Activated CD8-positive, alpha-beta T cell treated with anti-CD3 and anti-CD28 coated beads, Interleukin-2, amount 10 ng/mL, durations not matched to agents 7 days and 5 days (primary cell): Measurements from ENCODE around the gene NADK2. TPM values are rescaled to one million over a fixed set of nuclear protein-coding genes. Genes with fewer than 3 reads are reported as not detected.

Source experiments
- ATAC-seq: fragments of 150-1000 bp; cut with Tn5 transposase; one replicate; pipeline ENCODE4 v1.10.0; 2021; ENCODE audit warnings: moderate library complexity
- CTCF ChIA-PET: fragments of 350-600 bp; sonication (Branson Sonifier 250); formaldehyde crosslinking; loops from one replicate; lab custom pipeline; 2021; ENCODE audit warnings: antibody characterized with exemption; lab: Charles Lee
- POLR2A ChIA-PET: fragments of 350-600 bp; sonication (Branson Sonifier 250); formaldehyde crosslinking; loops from one replicate; lab custom pipeline; 2021; ENCODE audit warnings: antibody characterized with exemption; lab: Charles Lee
- DNase-seq: peaks from one replicate; pipeline ENCODE4 v3.0.0-alpha.2; 2020
- H3K27ac Mint-ChIP-seq: one replicate; pipeline ENCODE4 v1.8.0; 2021; ENCODE audit warnings: mild to moderate bottlenecking, mixed read lengths
- H3K27me3 Mint-ChIP-seq: one replicate; pipeline ENCODE4 v1.8.0; 2021; ENCODE audit warnings: low read depth, mixed read lengths
- H3K36me3 Mint-ChIP-seq: one replicate; pipeline ENCODE4 v1.8.0; 2021; ENCODE audit warnings: low read depth, mixed read lengths
- H3K4me1 Mint-ChIP-seq: one replicate; pipeline ENCODE4 v1.8.0; 2021; ENCODE audit warnings: low read depth, mixed read lengths
- H3K4me3 Mint-ChIP-seq: one replicate; pipeline ENCODE4 v1.8.0; 2021; ENCODE audit warnings: mild to moderate bottlenecking, mixed read lengths
- H3K9me3 Mint-ChIP-seq: one replicate; pipeline ENCODE4 v1.8.0; 2022; ENCODE audit warnings: mixed read lengths; ENCODE audit not compliant: insufficient read depth
- total RNA-seq, 2 experiments: library from RNA; stranded (reverse); gene quantifications; one replicate each; pipeline ENCODE4 v1.2.3, GENCODE V29; 2021

The NADK2 gene
- total RNA-seq, 2 experiments from 2014 or later = 11.0 to 12.8 TPM

GRCh38 chr5:36156619-36157018 is 85.1 kb downstream of the NADK2 start:
- Mint-ChIP-seq H3K4me3 (no peak overlapping the region), H3K4me1 (peaks cover 43% of the 10 kb centered on the region), H3K36me3 (peaks cover 72% of the 10 kb centered on the region), H3K27me3 (no peaks in the 10 kb centered on the region), H3K27ac (no peak overlapping the region), H3K9me3 (no peaks in the 10 kb centered on the region)
- ChIA-PET CTCF (interaction anchor here (1.4 kb wide), 1 partner anchor 85 kb away, joined by 4 read pairs; the partner anchor contains the start of gene NADK2), POLR2A (no interaction called here)
- ATAC-seq (no peak), DNase-seq (no peak)

DNA sequence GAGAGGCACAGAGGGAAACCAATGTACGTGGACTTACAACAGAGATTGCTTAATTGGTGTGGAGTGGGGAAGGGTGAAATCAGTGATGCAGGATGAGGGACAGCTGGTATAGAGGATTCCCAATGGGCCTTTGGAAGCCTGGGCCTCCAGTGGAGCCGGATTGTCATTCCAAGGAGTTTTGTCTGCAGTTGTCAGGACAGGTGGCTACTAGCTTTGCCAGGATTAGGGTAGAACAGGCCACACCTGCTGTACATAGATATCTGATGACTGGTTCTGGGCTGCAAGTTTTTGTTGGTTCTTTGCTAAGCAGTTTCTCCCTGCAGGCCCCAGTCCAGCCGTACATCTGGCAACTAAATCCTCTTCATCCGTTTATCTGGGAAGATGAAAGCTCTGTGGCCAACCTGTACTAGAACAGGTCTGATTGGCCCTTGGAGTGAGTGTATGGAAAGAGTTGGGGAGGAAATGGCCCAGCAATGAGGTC is 85.6 kb downstream of the NADK2 start:
- peaks cover 67% of the 10 kb centered on the region for H3K36me3 Mint-ChIP-seq
- H3K9me3 Mint-ChIP-seq = no peaks in the 10 kb centered on the region
- no peak overlapping the region for H3K27ac Mint-ChIP-seq
- ATAC-seq (no peak), DNase-seq (no peak)
- no peaks in the 10 kb centered on the region for H3K27me3 Mint-ChIP-seq
- H3K4me1 Mint-ChIP-seq = peaks cover 39% of the 10 kb centered on the region
- CTCF ChIA-PET = interaction anchor here (1.4 kb wide), 1 partner anchor 85 kb away, joined by 4 read pairs; the partner anchor contains the start of gene NADK2
- POLR2A ChIA-PET = no interaction called here
- no peak overlapping the region for H3K4me3 Mint-ChIP-seq

- Mint-ChIP-seq H3K4me1 (peaks cover 40% of the 10 kb centered on the region), H3K4me3 (no peak overlapping the region), H3K36me3 (peaks cover 67% of the 10 kb centered on the region), H3K9me3 (no peaks in the 10 kb centered on the region), H3K27ac (no peak overlapping the region), H3K27me3 (no peaks in the 10 kb centered on the region)
- ATAC-seq (no peak), DNase-seq (no peak)
- CTCF ChIA-PET = interaction anchor here (0.9 kb wide), 1 partner anchor 76 kb away, joined by 3 read pairs; no protein-coding TSS in a partner anchor
- POLR2A ChIA-PET = no interaction called here
These were observed 86.4 kb downstream of the NADK2 start for GRCh38 chr5:36155291-36155690.

GRCh38 chr5:36153726-36154125 is 88.0 kb downstream of the NADK2 start:
- ATAC-seq = no peak

GRCh38 chr5:36153298-36153677 is 88.4 kb downstream of the NADK2 start:
- peaks cover 62% of the 10 kb centered on the region for H3K36me3 Mint-ChIP-seq
- ChIA-PET POLR2A (interaction anchor here (0.7 kb wide), 1 partner anchor 1226 kb away, joined by 3 read pairs; the partner anchor contains the start of gene WDR70), CTCF (no interaction called here)
- H3K4me3 Mint-ChIP-seq = peak overlapping the region; percentile 93
- H3K27me3 Mint-ChIP-seq = no peaks in the 10 kb centered on the region
- ATAC-seq (no peak), DNase-seq (no peak)
- no peak overlapping the region for H3K27ac Mint-ChIP-seq
- H3K4me1 Mint-ChIP-seq = peaks cover 51% of the 10 kb centered on the region
- H3K9me3 Mint-ChIP-seq = no peaks in the 10 kb centered on the region

More at GRCh38 chr5:36153726-36154125, 88.0 kb downstream of the NADK2 start:
- ChIA-PET CTCF (interaction anchor here (1.0 kb wide), 1 partner anchor 89 kb away, joined by 3 read pairs; the partner anchor contains the start of gene NADK2), POLR2A (no interaction called here)
- peaks cover 65% of the 10 kb centered on the region for H3K36me3 Mint-ChIP-seq
- H3K27me3 Mint-ChIP-seq = no peaks in the 10 kb centered on the region
- H3K4me3 Mint-ChIP-seq = peak overlapping the region; percentile 93
- DNase-seq = no peak
- H3K4me1 Mint-ChIP-seq = peaks cover 47% of the 10 kb centered on the region
- no peak overlapping the region for H3K27ac Mint-ChIP-seq
- H3K9me3 Mint-ChIP-seq = no peaks in the 10 kb centered on the region

DNA sequence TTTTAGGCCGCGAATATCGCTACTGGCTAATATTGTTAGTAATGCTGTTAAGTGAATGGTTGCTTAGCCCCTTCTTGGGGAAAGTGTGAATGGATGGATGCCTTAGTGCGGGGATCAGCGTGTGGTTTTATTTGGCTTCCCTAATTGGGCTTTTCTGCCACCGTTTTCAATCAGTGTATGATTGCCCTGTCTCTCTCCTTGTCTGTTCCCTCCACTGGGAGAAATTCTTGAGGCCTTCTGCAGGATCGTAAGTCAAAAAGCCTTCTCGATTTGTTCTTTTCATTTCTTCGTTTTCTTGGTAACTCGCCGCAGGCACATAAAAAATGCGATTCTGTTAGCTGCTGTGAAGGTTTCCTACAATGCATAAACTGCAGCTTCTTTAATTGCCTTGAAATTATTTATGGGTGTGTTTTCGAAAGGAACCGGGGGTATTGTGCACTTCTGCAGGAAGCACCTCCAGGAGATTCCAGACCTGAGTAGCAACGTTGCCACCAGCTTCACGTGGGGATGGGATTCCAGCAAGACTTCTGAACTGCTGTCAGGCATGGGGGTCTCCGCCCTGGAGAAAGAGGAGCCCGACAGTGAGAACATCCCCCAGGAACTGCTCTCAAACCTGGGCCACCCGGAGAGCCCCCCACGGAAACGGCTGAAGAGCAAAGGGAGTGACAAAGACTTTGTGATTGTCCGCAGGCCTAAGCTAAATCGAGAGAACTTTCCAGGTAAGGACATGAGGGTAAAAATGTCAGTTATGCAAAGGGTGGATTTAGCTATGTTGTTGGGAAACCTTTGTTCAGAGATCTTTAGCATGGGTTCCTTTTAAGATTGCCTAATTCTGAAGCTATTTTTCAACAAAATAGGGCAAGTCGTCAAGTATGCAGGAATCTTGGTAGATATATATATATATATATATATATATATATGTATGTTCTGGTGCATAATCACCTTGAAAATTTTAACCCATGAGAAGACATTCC is 89.1 kb downstream of the NADK2 start:
- CTCF ChIA-PET = interaction anchor here (1.3 to 3.3 kb wide), 4 partner anchors 16 to 547 kb away, joined by 3 to 19 read pairs (median 11); partner anchors contain the start of gene NADK2
- H3K9me3 Mint-ChIP-seq = no peaks in the 10 kb centered on the region
- peak overlapping the region; percentile 83 for H3K27ac Mint-ChIP-seq
- ATAC-seq = no peak
- peak overlapping the region; percentile 93 for H3K4me3 Mint-ChIP-seq
- POLR2A ChIA-PET = interaction anchor here (0.6 to 2.4 kb wide), 10 partner anchors 8 to 1226 kb away, joined by 3 to 27 read pairs (median 4); partner anchors contain the start of genes NADK2, NIPBL, NUP155 and WDR70
- H3K27me3 Mint-ChIP-seq = no peaks in the 10 kb centered on the region
- H3K36me3 Mint-ChIP-seq = peaks cover 59% of the 10 kb centered on the region
- peaks cover 50% of the 10 kb centered on the region for H3K4me1 Mint-ChIP-seq
- DNase-seq = peak; percentile 27

GRCh38 chr5:36151434-36152323 is 90.0 kb downstream of the NADK2 start, which contains the start of the genes LMBRD2 and SKP2:
LMBRD2 (minus strand) TSS chr5:36151887; CDS start chr5:36143349, 8,538 bp downstream.
SKP2 (plus strand) TSS chr5:36152111; CDS start chr5:36152263, 152 bp downstream.
- CTCF ChIA-PET = interaction anchor here (0.8 to 3.3 kb wide), 8 partner anchors 10 to 548 kb away, joined by 3 to 19 read pairs (median 4); partner anchors contain the start of gene NADK2
- H3K27me3 Mint-ChIP-seq = no peaks in the 10 kb centered on the region
- POLR2A ChIA-PET = interaction anchor here (0.6 to 2.4 kb wide), 12 partner anchors 9 to 1223 kb away, joined by 3 to 27 read pairs (median 3); partner anchors contain the start of genes DNAJC21, NADK2, NIPBL and NUP155

DNA sequence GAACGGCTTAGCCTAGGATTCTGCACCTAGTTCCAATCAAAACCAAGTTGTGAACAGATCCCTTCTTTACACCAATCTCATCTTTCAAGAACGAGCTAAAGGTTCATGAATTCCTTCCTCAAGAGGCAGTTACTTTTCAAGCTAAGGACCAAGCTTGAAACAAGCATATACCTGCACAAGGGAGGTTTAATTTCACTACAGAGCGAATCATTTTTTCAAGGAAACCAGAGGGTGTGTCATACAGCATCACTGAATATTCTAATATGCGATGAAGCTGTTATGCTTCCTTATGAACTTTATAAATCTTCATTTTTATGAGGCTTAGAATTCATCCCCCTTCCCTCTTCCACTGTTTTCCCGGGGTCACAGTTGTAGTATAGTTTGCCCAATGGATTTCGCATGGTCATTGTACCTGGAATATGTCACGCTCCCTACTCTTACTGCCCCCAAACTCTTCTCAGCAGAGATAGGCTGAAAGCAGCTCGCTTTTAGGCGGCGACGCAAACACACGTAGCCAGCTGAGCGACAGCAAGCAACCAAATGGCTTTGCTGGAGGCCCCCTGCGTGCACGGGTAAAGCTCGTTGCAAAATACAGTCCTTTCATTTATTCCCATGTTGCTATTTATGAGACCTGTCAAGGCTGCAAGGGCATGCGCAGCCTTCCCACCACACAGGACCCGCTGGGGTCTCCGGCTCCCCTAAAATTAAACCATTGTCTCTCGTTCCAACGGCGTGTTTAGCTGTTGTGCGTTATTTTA is 90.9 kb downstream of the NADK2 start:
- H3K4me3 Mint-ChIP-seq = peak overlapping the region; percentile 93
- ATAC-seq (peak; percentile 28), DNase-seq (peak; percentile 78)
- peak overlapping the region; percentile 83 for H3K27ac Mint-ChIP-seq
- no peaks in the 10 kb centered on the region for H3K9me3 Mint-ChIP-seq
- H3K36me3 Mint-ChIP-seq = peaks cover 47% of the 10 kb centered on the region
- ChIA-PET CTCF (interaction anchor here (0.6 to 3.3 kb wide), 7 partner anchors 9 to 720 kb away, joined by 3 to 19 read pairs (median 4); partner anchors contain the start of gene NADK2), POLR2A (interaction anchor here (0.9 to 2.4 kb wide), 10 partner anchors 8 to 1221 kb away, joined by 3 to 27 read pairs (median 4); partner anchors contain the start of genes DNAJC21, NADK2 and NIPBL)
- no peaks in the 10 kb centered on the region for H3K27me3 Mint-ChIP-seq
- H3K4me1 Mint-ChIP-seq = peaks cover 52% of the 10 kb centered on the region

More at GRCh38 chr5:36151434-36152323, 90.0 kb downstream of the NADK2 start, which contains the start of the genes LMBRD2 and SKP2:
- Mint-ChIP-seq H3K9me3 (no peaks in the 10 kb centered on the region), H3K4me1 (peaks cover 54% of the 10 kb centered on the region), H3K4me3 (peak within 1 kb of the TSS; percentile 93), H3K36me3 (peaks cover 55% of the 10 kb centered on the region), H3K27ac (peak within 1 kb of the TSS; percentile 83)
- ATAC-seq (peak; percentile 98), DNase-seq (peak; percentile 99)

DNA sequence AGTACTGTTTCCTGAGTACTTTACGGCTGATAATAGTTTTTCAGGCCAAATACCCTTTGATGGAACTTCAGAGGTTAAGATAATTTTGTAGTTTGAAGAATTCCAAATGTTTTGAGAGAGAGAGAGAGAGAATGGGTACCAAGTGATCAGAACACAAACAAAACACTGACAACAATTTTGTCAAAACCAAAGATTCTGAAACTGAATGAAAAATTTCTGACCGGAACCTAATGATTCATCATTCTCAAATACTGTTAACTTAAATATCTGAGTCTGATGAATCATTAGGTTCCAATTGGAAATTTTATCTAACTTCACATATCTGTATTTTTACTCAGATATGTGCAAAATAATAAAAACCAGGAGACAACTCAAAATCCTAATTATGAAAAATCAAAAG is 94.0 kb downstream of the NADK2 start:
- ATAC-seq (no peak), DNase-seq (no peak)
- POLR2A ChIA-PET = no interaction called here
- peaks cover 30% of the 10 kb centered on the region for H3K4me1 Mint-ChIP-seq
- H3K27me3 Mint-ChIP-seq = no peaks in the 10 kb centered on the region
- no peak overlapping the region for H3K4me3 Mint-ChIP-seq
- peaks cover 24% of the 10 kb centered on the region for H3K36me3 Mint-ChIP-seq
- no peak overlapping the region for H3K27ac Mint-ChIP-seq
- CTCF ChIA-PET = no interaction called here
- H3K9me3 Mint-ChIP-seq = no peaks in the 10 kb centered on the region

DNA sequence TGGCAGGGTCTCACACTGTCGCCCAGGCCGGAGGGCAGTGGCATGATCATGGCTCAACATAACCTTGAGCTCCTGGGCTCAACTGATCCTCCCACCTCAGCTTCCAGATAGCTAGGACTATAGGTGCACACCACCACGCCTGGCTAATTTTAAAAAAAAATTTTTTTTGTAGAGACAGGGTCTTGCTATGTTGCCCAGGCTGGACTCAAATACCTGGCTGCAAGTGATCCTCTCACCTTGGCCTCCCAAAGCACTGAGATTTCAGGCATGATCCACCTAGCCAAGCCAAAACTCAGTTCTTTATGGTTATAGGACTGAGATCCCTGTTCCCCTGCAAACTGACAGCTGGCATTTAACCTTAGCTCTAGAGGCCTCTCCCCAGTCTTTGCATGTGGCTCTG is 95.3 kb downstream of the NADK2 start:
- ChIA-PET POLR2A (interaction anchor here (0.6 kb wide), 1 partner anchor 517 kb away, joined by 3 read pairs; no protein-coding TSS in a partner anchor), CTCF (interaction anchor here (0.9 kb wide), 1 partner anchor 95 kb away, joined by 3 read pairs; the partner anchor contains the start of gene NADK2)
- no peaks in the 10 kb centered on the region for H3K9me3 Mint-ChIP-seq
- H3K27me3 Mint-ChIP-seq = no peaks in the 10 kb centered on the region
- H3K4me3 Mint-ChIP-seq = no peak overlapping the region
- no peak overlapping the region for H3K27ac Mint-ChIP-seq
- peaks cover 29% of the 10 kb centered on the region for H3K4me1 Mint-ChIP-seq
- no peak for DNase-seq
- no peak for ATAC-seq
- peaks cover 15% of the 10 kb centered on the region for H3K36me3 Mint-ChIP-seq
